HG02943 (cell line): Measurements from ENCODE around the gene LITAF.
"Not testable (repeated sequence)": the region's sequence is repeated elsewhere in the genome, so short reads cannot be mapped to it uniquely, and the experiment has no call there.

Experiments
- ATAC-seq: cut with Tn5 transposase; IDR thresholded peaks from one replicate; pipeline ENCODE4 v1.9.1; 2021; ENCODE audit warnings: mild to moderate bottlenecking, low read depth, moderate library complexity; ENCODE audit not compliant: unreplicated experiment

LITAF gene

DNA sequence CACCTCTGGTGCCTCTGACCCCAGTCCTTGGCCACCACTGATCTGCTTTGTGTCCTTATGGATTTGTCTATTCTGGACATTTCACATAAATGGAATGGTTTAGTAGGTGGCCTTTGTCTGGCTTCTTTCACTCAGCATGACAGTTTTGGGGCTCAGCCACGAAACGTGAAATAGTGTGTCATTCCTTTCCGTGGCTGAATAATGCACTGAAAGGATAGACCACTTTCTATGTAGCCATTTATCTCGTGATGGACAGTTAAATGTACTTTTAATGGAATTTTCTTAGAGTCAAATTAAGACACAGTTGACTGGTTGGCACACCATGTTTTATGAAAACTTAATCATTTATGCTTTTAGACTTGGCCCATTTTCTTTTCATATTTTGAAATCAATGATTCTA is 57.4 kb downstream of the LITAF start:
- no peak for ATAC-seq

DNA sequence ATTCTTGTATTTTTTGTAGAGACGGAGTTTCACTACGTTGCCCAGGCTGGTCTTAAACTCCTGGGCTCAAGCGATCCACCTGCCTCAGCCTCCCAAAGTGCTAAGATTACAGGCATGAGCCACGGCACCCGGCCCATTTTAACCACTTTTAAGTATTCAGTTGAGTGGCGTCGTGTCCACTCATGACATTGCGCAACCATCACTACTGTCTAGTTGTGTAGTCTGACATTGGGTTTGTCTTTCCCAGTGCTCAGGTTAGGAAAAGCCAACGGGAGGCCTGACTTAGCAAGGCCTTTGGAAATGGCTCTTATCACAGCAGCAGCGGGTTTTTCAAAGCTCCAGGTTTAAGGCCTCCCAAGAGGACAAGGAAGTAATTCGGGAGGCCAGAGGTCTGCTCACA is 58.7 kb downstream of the LITAF start:
- ATAC-seq = no peak

DNA sequence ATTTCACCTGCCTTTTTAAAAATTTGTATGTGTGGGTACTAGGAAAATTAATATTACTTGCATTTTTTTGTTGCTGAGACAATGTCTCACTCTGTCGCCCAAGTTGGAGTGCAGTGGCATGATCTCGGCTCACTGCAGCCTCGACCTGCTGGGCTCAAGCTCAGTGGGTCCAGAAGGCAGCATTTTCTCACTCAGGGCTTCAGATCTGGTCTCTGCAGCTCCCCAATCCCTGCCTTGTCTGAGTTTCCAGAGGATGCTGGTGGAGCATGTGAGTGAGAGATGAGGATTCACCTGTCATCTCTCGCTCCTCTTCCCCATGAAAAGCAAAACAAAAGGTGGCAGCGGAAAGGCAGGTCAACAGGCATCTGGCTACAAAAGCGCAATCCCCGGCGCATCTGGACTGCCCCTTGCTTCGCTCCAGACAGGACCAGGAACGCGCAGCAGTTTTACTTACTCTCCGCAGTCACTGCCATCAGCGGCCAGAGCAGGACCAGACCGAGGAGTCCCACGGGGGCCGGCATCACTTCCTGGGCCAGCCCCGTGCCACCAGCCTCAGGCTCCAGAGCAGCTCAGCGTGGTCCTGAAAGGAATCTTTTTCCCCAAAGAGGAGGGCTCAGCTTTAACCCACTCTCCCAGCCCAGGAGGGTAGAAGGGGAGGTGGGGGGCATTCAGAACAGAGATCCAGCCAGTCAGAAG is 59.9 kb downstream of the LITAF start:
- no peak for ATAC-seq

GRCh38 chr16:11524098-11524760 is 62.5 kb downstream of the LITAF start:
- no peak for ATAC-seq

- no peak for ATAC-seq
Observed at GRCh38 chr16:11521055-11521454, 65.7 kb downstream of the LITAF start.

DNA sequence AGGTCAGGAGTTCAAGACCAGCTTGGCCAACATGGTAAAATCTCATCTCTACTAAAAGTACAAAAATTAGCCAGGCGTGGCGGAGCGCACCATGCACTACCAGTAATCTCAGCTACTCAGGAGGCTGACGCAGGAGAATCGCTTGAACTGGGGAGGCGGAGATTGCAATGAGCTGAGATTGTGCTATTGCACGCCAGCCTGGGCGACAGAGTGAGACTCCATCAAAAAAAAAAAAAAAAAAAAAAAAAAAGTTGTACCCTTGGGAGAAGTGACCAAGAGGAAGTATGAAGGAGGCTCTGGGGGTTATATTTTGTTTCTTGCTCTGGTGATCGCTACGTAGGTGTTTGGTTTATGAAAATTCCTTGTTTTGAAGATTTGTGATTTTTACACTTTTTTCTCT is 66.3 kb downstream of the LITAF start:
- no peak for ATAC-seq

- no peak for ATAC-seq
Observed at GRCh38 chr16:11517961-11518360, 68.8 kb downstream of the LITAF start.

DNA sequence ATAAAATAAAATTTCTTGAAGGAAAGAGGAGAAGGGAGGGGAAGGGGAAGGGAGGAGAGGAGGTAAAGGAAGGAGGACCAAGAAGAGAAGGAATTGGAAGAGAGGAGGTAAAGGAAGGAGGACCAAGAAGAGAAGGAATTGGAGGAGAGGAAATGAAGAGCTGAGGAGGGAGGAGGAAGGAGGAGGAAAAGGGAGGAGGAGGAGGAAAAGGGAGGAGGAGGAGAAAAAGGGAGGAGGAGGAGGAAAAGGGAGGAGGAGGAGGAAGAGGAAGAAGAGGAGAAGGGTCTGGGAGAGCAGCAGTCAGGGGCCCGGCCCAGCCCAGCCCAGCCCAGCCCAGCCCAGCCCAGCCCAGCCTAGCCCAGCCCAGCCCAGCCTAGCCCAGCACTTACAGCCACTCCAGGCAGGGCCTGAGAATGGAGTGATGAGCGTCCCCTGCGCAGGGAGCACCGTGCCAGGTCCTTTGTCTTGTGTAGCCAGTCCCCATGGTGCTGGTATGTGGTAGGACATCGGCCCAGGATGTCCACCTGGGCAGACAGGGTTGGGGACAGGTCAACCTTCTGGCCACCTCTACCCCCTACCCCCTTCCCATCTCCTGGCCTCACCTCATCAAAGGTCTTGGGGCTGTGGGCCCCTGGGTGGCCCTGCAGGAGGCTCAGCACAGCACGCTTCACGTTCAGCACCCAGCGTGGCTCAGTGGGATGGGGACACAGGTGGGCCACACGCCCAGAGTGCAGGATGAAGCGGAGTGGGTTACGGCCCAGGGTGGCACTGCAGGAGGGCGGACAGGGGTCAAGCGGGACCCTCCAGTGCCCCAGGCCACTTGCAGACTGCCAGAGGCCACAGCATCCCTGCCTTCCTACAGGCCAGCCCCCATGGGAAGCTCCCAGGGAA is 70.9 kb downstream of the LITAF start:
- no peak for ATAC-seq

- ATAC-seq = no peak
Observed at GRCh38 chr16:11514283-11514682, 72.4 kb downstream of the LITAF start.

- not testable (repeated sequence) for ATAC-seq
Observed at GRCh38 chr16:11513366-11513765, 73.4 kb downstream of the LITAF start.

DNA sequence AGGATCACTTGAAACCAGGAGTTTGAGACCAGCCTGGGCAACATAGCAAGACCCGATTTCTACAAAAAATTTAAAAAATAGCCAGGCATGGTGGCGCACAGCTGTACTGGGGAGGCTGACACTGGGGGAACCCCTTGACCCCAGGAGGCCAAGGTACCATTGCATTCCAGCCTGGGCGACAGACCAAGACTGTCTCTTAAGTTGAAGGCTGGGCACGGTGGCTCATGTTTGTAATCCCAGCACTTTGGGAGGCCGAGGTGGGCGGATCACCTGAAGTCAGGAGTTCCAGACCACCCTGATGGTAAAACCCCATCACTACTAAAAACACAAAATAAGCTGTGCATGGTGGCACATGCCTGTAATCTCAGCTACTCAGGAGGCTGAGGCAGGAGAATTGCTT is 74.9 kb downstream of the LITAF start:
- ATAC-seq = no peak

- ATAC-seq = no peak
Observed at GRCh38 chr16:11511328-11511727, 75.4 kb downstream of the LITAF start.

DNA sequence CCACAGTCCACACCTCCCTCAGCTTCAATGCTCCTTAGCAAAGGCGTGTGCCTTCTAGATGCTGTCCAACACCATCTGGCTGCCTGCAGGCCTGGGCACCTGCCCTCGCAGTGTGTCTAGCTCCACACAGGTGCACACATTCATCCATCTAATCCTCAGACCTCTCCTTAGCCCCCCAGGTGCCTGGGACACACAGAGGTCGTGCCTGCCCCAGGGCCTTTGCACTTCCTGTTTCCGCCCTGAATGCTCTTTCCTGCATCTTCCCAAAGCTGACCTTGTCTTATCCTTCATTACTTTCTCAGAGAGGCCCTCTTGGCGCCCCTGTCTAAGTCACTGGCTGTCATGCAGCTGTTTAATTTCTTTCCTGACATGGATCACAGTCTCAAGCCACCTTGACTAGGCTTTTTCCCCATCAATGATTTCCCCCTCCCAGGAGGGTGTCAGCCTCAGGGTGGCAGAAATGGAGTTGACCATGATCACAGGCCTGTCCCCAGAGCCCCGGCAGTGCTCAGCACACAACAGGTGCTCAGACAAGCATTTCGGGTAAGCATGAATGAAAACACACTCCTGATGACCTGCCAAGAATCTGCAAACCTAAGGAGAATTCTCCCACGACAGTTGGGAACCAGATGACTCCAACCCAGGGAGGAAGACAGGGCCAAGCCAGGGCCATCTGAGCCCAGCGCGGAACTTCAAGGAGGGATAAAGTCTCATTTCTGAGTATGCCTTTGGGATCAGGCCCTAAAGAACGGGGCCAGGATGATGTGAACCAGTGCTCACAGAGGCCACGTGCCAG is 76.3 kb downstream of the LITAF start:
- no peak for ATAC-seq

DNA sequence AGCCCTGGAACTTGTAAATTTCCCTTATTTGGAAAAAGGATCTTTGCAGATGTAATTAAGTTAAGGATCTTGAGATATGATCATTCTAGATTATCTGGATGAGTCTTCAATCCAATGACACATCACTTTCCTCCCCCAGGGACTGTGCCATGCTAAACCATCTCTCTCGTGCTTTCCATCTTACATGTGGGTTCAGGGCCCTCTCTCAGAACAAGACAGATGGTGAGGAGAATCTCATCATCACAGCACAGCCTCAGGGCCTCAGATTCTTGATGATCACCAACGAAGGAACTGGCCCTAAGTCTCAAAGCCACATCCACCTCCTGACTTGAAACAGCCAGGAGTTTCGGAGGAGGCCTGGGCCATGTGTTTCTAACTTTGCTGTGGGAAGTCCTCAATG is 78.7 kb downstream of the LITAF start:
- no peak for ATAC-seq

GRCh38 chr16:11507350-11507749 is 79.4 kb downstream of the LITAF start:
- no peak for ATAC-seq

- no peak for ATAC-seq
Observed at GRCh38 chr16:11506741-11507305, 79.9 kb downstream of the LITAF start.

GRCh38 chr16:11504261-11504660 is 82.5 kb downstream of the LITAF start:
- not testable (repeated sequence) for ATAC-seq

GRCh38 chr16:11503566-11503965 is 83.2 kb downstream of the LITAF start:
- no peak for ATAC-seq

DNA sequence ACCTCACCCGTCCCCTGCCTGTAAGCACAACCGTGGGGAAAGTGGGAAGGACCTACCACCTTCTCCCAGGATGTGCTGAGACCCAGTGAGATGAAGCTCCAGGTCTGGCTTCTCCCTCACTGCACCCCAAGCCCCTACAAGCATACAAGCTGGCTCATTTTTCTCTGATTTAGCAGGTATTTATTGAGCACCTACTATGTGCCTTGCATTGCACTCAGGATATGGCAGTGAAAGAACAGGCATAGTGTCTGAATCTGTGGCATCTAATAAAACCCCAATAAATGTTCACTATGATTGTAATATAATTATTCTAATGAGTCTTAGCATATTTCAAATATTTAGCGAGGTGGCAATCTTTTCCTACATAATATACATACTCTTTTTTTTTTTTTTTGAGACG is 84.5 kb downstream of the LITAF start:
- ATAC-seq = no peak

- ATAC-seq = no peak
Observed at GRCh38 chr16:11501632-11502031, 85.1 kb downstream of the LITAF start.
